Activated CD8-positive, alpha-beta memory T cell treated with anti-CD3 and anti-CD28 coated beads for 36 hours (primary cell): Measurements from ENCODE around the gene NFE2L3. TPM values are rescaled to one million over a fixed set of nuclear protein-coding genes. Genes with fewer than 3 reads are reported as not detected.
"Not testable (repeated sequence)": the region's sequence is repeated elsewhere in the genome, so short reads cannot be mapped to it uniquely, and the experiment has no call there.

Experiments used
- CTCF ChIA-PET: fragments of 350-600 bp; sonication (Branson Sonifier 250); formaldehyde crosslinking; loops from one replicate; lab custom pipeline; 2021; ENCODE audit warnings: antibody characterized with exemption; lab: Charles Lee
- POLR2A ChIA-PET: fragments of 350-600 bp; sonication (Branson Sonifier 250); formaldehyde crosslinking; loops from one replicate; lab custom pipeline; 2021; ENCODE audit warnings: antibody characterized with exemption; lab: Charles Lee
- total RNA-seq, 2 experiments: library from RNA; stranded (reverse); gene quantifications; one replicate each; pipeline ENCODE4 v1.2.3, GENCODE V29; 2021

The NFE2L3 gene
- total RNA-seq, 2 experiments from 2014 or later = 60.2 to 62.1 TPM

DNA sequence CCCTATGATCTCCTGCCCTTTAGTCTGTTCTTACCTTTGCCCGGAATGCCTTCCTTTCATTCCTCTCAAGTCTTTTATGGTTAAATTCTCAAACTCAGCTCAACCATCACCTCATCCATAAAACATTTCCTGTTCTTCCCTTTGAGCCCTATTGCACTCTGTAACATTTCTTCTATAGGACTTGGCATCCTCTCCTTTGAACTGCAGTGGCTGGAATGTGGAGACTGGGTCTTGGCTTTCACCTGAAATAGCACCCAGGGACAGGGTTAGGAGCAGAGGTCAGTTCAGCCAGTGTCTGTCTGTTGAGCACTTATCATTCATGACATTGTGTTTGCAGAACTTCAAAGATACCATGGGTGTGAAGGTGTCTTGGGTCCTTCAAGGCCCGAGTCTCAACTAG, 7.2 kb downstream of the NFE2L3 start:
- ChIA-PET POLR2A (interaction anchor here (1.3 kb wide), 1 partner anchor 40 kb away, joined by 3 read pairs; no protein-coding TSS in a partner anchor), CTCF (interaction anchor here (1.2 kb wide), 1 partner anchor 97 kb away, joined by 3 read pairs; no protein-coding TSS in a partner anchor)

DNA sequence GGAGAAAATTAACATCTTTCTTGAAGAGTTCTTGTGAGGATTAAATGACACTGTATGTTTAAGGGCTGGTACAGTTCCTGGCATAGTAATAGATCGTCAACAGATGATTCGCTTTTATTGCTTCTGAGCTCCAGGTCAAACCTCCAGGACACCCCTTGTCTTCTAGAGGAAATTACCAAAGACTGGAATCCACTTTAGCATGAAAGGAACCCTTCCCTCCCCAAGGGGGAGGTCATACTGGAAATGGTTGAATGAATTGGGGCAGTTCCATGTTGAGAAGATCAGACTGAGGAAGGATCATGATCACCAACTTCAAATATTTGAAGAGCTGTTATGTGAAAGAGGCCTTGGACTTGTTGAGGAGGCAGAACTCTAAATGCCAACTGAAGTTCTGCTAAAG, 8.9 kb downstream of the NFE2L3 start:
- CTCF ChIA-PET = interaction anchor here (0.8 to 1.3 kb wide), 2 partner anchors 9 to 21 kb away, joined by 4 read pairs; partner anchors contain the start of gene NFE2L3
- POLR2A ChIA-PET = interaction anchor here (0.5 to 0.7 kb wide), 4 partner anchors 34 to 184 kb away, joined by 3 to 11 read pairs (median 4); no protein-coding TSS in a partner anchor

DNA sequence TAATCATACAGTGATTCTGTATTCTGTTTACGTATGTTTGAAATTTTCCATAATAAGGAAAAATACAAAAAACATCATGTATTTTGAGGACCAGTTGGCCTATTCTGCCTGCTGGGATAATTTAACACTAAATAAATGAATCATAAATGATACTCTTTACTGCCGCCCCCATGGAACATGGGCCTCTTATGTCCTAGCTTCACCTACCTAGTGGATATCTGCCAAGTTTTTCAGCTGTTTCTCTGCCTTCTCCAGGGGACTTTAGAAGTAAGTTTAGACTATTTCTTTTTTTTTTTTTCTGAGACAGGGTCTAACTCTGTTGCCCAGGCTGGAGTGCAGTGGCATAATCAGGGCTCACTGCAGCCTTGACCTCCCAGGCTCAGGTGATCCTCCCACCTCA, 10.4 kb downstream of the NFE2L3 start:
- POLR2A ChIA-PET = interaction anchor here (0.7 kb wide), 1 partner anchor 42 kb away, joined by 5 read pairs; no protein-coding TSS in a partner anchor
- CTCF ChIA-PET = no interaction called here

DNA sequence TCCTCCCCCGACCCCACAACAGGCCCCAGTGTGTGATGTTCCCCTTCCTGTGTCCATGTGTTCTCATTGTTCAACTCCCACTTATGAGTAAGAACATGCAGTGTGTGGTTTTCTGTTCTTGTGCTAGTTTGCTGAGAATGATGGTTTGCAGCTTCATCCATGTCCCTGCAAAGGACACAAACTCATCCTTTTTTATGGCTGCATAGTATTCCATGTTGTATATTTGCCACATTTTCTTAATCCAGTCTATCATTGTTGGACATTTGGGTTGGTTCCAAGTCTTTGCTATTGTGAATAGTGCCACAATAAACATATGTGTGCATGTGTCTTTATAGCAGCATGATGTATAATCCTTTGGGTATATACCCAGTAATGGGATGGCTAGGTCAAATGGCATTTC, 11.8 kb downstream of the NFE2L3 start:
- POLR2A ChIA-PET, CTCF ChIA-PET: not testable (repeated sequence)

DNA sequence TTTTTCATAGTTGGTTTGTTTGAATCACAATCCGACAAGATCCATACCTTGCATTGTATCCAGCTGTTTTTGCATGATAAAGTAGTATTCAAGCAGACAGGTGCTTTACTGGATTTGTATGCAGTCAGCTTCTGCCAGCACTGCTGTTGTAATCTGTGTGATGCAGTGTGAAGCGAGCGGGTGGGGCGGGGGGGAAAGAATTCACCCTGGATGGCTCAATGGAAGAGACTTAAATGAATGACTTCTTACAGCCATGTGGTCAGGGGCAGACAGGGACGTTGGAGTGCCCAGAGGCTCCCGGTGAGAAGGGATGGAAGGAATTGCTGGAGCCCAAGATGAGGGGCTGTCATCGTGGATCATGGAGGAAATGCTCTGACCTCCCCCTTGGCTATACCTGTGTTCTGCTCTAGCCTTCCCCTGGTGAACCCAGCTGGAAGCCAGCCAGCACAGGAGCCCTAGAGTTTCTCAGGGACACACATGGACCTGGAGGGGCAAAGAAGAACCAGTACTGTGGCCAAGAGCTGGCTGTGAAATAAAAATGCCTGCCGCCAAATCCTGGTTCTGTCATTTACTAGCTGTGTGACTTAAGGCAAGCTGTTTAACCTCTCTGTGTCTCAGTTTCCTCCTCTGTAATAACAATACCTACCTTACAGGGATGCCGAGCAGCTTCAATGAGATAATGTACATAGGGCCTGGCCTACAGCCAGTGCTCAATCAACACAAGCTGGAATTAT, 14.1 kb downstream of the NFE2L3 start:
- ChIA-PET POLR2A (interaction anchor here (0.6 to 1.3 kb wide), 6 partner anchors 9 to 226 kb away, joined by 3 to 7 read pairs (median 4); partner anchors contain the start of gene CBX3), CTCF (interaction anchor here (0.9 to 2.4 kb wide), 4 partner anchors 8 to 75 kb away, joined by 3 to 9 read pairs (median 4); partner anchors contain the start of gene NFE2L3)

DNA sequence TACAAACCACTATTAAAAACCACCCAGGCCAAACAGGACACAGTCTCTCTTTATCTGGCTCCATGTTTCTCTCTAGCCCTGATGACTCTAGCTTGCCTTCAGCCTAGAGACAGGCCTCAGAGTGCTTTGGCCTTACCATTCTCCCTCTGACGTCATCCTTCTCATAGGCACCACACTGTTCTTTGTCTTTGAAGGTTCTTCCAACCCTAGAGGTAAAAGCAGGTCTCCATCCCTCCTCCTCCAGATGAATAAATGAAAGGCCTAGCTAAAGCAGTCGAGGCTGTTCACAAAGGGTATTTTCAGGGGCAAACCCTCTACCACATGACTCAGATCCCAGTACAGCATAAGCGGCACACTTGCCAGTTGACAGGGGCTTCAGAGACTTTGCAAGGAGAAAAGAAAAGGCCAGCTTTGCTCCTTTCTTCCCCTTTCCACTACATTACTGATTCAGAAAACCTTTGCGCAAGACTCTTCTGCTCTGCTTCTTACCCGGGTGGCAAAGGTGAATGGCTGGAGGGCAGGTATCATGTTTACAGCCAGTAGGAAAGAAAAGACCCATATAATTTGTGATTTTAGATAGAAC, 14.8 kb downstream of the NFE2L3 start:
- POLR2A ChIA-PET = interaction anchor here (1.0 to 1.3 kb wide), 5 partner anchors 9 to 227 kb away, joined by 3 to 7 read pairs (median 4); partner anchors contain the start of gene CBX3
- CTCF ChIA-PET = interaction anchor here (0.9 to 2.4 kb wide), 4 partner anchors 9 to 76 kb away, joined by 3 to 9 read pairs (median 4); partner anchors contain the start of gene NFE2L3

DNA sequence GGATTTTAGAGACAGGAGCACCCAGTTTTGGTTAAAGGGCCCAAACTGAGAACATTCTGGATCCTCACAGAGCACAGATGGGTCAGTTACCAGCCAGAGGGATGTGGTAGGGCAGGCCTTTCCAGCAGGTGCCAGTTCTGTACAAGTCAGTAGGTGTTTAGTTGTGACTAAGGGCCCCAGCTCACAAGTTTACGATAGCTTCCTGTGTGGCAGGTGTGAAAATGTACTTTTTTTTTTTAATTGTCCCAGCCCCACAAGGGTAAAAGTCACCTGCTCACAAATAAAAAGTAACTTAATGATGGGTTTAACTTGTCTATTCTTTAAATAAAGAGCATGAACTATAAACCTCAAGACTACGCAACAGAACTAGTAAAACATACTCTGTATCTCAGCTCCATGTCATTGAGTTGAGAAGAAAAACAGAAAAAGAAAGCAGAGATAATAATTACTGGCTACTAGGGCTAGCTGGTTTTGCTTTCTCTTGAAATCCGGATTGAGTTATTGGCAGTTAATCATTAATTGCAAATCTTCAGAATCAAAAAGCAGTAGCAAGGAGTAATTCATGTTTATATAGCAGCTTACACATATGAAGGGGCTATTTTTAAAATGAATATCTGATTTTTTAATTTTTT, 15.4 kb downstream of the NFE2L3 start:
- ChIA-PET POLR2A (interaction anchor here (0.8 to 1.5 kb wide), 5 partner anchors 10 to 34 kb away, joined by 3 to 7 read pairs (median 4); partner anchors contain the start of genes CBX3 and NFE2L3), CTCF (interaction anchor here (0.9 to 2.4 kb wide), 3 partner anchors 9 to 76 kb away, joined by 3 to 9 read pairs (median 5); no protein-coding TSS in a partner anchor)

DNA sequence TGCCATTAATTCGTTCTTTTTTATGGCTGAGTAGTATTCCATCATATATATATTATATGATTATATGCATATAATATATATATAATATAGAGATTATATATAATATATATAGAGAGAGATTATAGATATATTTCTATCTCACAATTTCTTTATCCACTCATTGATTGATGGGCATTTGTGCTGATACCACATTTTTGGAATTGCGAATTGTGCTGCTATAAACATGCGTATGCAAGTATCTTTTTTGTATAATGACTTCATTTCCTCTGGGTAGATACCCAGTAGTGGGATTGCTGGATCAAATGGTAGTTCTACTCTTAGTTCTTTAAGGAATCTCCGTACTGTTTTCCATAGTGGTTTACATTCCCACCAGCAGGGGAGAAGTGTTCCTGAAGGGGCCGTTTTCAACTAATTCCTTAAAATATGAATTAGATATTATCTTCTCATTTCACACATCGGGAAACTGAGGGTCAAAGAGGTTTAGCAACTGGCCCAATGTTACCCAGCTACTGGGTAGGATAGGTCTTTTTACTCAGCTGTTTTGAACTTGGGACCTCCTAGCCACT, 16.5 kb downstream of the NFE2L3 start:
- POLR2A ChIA-PET = interaction anchor here (1.5 kb wide), 1 partner anchor 31 kb away, joined by 3 read pairs; no protein-coding TSS in a partner anchor
- CTCF ChIA-PET = no interaction called here

DNA sequence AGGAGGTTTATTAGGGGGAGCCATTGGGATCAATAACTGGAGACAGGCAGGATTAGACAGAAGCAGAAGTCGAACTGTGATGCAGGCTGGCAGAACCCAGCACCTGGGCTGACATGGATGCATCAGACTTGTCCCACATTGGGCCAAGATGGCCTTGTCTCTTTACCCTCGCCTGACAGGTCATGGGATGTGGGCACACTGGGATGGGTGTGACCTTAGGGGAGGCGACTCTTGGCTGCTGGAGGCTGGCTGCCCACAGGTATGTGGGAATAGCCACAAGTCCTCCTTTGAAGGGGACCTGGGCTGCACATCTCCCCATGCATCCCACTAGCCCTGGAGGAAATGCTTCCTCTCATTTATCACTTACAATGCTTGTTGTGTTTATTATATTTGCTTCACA, 17.3 kb downstream of the NFE2L3 start:
- CTCF ChIA-PET = interaction anchor here (0.6 kb wide), 1 partner anchor 1436 kb away, joined by 3 read pairs; no protein-coding TSS in a partner anchor
- POLR2A ChIA-PET = no interaction called here

DNA sequence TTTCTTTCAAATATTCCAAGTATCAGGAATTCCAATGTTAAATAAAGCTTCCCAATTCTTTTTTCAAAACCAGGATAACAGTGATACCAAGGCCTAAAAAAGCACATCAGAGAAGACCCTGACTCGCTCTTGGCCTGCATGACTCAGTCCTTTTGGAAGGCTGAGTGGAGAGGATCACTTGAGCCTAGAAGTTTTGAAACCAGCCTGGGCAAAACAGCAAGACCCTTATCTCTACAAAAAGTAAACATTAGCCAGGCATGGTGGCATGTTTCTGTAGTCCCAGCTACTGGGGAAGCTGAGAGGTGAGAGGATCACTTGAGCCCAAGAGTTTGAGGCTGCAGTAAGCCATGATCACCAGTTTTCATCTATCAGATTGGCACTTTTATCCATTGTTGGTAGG, 18.7 kb downstream of the NFE2L3 start:
- ChIA-PET POLR2A (no interaction called here), CTCF (no interaction called here)

DNA sequence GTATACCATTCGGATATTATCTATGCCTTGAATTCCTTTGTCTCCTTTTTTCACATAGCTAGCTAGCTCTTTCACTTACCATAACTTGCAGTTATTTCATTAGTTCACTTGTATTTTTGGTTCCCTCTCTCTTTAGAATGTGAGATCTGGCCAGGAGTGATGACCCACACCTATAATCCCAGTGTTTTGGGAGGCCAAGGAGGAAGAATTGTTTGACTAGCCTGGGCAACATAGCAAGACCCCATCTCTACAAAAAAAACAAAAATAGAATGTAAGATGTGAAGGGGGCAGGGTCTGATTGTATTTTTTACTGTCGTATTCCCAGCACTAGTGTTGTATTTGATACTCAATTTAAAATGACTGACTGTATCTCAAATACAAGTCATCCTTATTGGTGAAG, 19.6 kb downstream of the NFE2L3 start:
- CTCF ChIA-PET = no interaction called here
- POLR2A ChIA-PET = interaction anchor here (0.6 kb wide), 1 partner anchor 52 kb away, joined by 3 read pairs; no protein-coding TSS in a partner anchor

DNA sequence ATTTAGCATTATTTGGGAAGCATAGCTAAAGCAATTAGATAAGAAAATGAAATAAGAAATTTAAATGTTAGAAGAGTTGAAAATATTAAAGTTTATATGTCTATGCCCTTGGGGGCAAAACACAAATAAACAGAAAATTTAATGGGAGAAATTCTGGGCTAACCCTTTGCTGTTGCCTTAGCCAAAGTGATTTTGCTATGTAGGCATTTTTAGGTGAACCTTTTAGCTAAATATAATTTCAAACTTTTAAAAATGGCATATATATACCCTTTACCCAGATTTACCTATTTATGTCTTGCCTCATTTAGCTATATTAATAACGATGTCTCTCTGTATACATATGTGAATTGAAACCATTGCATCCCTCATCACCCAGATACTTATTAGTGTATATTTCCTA, 20.1 kb downstream of the NFE2L3 start:
- ChIA-PET CTCF (interaction anchor here (0.5 kb wide), 1 partner anchor 36 kb away, joined by 3 read pairs; no protein-coding TSS in a partner anchor), POLR2A (interaction anchor here (0.6 kb wide), 1 partner anchor 53 kb away, joined by 3 read pairs; no protein-coding TSS in a partner anchor)

DNA sequence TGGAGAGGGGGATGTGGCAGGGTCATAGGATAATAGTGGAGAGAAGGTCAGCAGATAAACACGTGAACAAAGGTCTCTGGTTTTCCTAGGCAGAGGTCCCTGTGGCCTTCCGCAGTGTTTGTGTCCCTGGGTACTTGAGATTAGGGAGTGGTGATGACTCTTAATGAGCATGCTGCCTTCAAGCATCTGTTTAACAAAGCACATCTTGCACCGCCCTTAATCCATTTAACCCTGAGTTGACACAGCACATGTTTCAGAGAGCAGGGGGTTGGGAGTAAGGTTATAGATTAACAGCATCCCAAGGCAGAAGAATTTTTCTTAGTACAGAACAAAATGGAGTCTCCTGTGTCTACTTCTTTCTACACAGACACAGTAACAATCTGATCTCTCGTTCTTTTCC, 23.9 kb downstream of the NFE2L3 start:
- CTCF ChIA-PET = interaction anchor here (0.9 kb wide), 1 partner anchor 97 kb away, joined by 3 read pairs; no protein-coding TSS in a partner anchor
- POLR2A ChIA-PET = not testable (repeated sequence)

DNA sequence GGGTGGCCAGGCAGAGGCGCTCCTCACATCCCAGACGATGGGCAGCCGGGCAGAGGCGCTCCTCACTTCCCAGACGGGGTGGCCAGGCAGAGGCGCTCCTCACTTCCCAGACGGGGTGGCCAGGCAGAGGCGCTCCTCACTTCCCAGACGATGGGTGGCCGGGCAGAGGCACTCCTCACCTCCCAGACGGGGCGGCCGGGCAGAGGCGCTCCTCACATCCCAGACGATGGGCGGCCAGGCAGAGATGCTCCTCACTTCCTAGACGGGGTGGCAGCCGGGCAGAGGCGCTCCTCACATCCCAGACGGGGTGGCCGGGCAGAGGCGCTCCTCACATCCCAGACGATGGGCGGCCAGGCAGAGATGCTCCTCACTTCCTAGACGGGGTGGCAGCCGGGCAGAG, 24.7 kb downstream of the NFE2L3 start:
- CTCF ChIA-PET = not testable (repeated sequence)

DNA sequence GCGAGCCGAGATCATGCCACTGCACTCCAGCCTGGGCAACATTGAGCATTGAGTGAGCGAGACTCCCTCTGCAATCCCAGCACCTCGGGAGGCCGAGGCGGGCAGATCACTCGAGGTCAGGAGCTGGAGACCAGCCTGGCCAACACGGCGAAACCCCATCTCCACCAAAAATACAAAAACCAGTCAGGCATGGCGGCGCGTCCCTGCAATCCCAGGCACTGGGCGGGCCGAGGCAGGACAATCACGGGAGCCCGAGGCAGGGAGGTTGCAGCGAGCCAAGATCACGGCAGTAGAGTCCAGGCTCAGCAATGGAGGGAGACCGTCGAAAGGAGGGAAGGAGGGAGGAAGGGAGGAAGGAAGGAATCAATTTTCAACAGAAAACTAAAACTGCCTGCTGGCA, 25.3 kb downstream of the NFE2L3 start:
- CTCF ChIA-PET, POLR2A ChIA-PET: not testable (repeated sequence)

More for the DNA sequence above, 24.7 kb downstream of the NFE2L3 start:
- POLR2A ChIA-PET = not testable (repeated sequence)

DNA sequence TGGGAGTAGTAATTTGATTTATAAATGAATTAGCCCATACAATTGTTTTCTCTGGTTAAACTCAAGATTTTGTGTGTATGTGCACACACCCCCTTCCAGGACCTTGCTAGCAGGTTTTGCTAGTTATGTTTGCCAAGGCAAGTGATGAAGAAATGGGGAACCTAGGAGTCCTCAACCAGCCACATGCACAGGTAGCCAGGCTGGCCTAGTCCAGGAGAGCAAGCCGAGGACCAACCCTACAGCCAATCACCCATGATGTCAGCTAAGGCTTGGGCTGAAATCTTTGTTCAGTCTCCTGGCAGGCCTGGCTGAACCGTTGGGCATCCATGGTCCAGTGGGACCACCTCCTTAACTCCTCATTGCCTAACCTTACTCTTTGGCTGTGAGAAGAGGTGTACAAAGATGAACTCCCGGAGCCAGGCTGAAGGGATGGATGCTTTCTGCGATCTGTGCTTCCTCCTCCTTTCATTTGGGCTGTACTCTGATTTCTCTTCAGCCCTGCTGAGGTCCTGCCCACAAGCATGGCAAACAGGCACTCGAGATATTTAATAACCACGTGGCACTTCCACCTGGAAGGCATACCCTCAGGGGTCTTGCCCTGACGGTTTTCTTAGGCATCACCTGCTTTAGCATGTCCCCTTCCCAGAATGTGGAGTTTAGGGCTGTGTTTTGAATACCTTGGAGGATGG, 26.4 kb downstream of the NFE2L3 start:
- ChIA-PET CTCF (interaction anchor here (0.9 kb wide), 1 partner anchor 100 kb away, joined by 3 read pairs; no protein-coding TSS in a partner anchor), POLR2A (no interaction called here)

DNA sequence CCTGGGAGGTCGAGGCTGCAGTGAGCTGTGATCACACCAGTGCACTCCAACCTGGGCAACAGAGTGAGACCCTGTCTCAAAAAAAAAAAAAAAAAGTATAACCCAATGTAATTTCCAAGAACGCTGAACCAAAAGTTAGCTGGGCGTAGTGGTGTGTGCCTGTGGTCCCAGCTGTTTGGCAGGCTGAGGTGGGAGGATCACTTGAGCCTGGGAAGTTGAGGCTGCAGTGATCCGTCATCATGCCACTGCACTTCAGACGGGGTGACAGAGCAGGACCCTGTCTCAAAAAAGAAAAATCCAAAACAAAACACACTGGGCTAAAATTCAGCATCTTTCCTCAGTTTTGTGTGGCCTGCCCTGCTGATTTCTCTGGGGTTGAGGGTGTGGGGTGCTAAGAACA, 27.4 kb downstream of the NFE2L3 start:
- POLR2A ChIA-PET = no interaction called here
- CTCF ChIA-PET = interaction anchor here (0.9 to 1.1 kb wide), 4 partner anchors 14 to 101 kb away, joined by 3 to 4 read pairs (median 3); partner anchors contain the start of gene NFE2L3
